ENCODE data around the gene TNFRSF9.

TNFRSF9 gene

GRCh38 chr1:7915826-7916500 is 24.7 kb downstream of the TNFRSF9 start:
- no peak for DNase-seq

GRCh38 chr1:7912743-7913557 is 27.7 kb downstream of the TNFRSF9 start:
- DNase-seq = peak; percentile 8 to 25

GRCh38 chr1:7912145-7912544 is 28.5 kb downstream of the TNFRSF9 start:
- DNase-seq = no peak

GRCh38 chr1:7905262-7905661 is 35.4 kb downstream of the TNFRSF9 start:
- no peak for DNase-seq

GRCh38 chr1:7902478-7903085 is 38.1 kb downstream of the TNFRSF9 start:
- DNase-seq = peak; percentile 56 to 64

- DNase-seq = no peak
These were observed 40.9 kb downstream of the TNFRSF9 start for GRCh38 chr1:7899741-7900140.

GRCh38 chr1:7898962-7899361 is 41.7 kb downstream of the TNFRSF9 start:
- no peak for DNase-seq

GRCh38 chr1:7896994-7897393 is 43.6 kb downstream of the TNFRSF9 start:
- DNase-seq = no peak

GRCh38 chr1:7893529-7894180 is 47.0 kb downstream of the TNFRSF9 start:
- no peak for DNase-seq

- DNase-seq = no peak
These were observed 48.8 kb downstream of the TNFRSF9 start for GRCh38 chr1:7891804-7892203.

GRCh38 chr1:7890853-7891252 is 49.8 kb downstream of the TNFRSF9 start:
- DNase-seq = no peak

GRCh38 chr1:7888248-7889081 is 52.2 kb downstream of the TNFRSF9 start:
- no peak for DNase-seq

- DNase-seq = no peak
These were observed 54.3 kb downstream of the TNFRSF9 start for GRCh38 chr1:7886405-7886745.

- DNase-seq = no peak
These were observed 54.9 kb downstream of the TNFRSF9 start for GRCh38 chr1:7885513-7886404.

- no peak for DNase-seq
These were observed 55.9 kb downstream of the TNFRSF9 start for GRCh38 chr1:7884757-7885156.

GRCh38 chr1:7879228-7879627 is 61.4 kb downstream of the TNFRSF9 start:
- DNase-seq = no peak

- DNase-seq = no peak
These were observed 62.6 kb downstream of the TNFRSF9 start for GRCh38 chr1:7878027-7878426.

- no peak for DNase-seq
These were observed 66.5 kb downstream of the TNFRSF9 start for GRCh38 chr1:7873801-7874795.

- DNase-seq = no peak
These were observed 69.5 kb downstream of the TNFRSF9 start for GRCh38 chr1:7871136-7871535.
